SU-DHL-6 (cell line): Measurements from ENCODE around the gene EPN1.

Experiments
- H2AFZ ChIP-seq: fragments of 200-600 bp; sonication (generic); 2 replicates; pipeline ENCODE4 v1.6.1; 2014; ENCODE audit warnings: low read depth, mild to moderate bottlenecking, moderate library complexity, mixed read lengths, antibody characterized with exemption, low read length; ENCODE audit not compliant: severe bottlenecking
- H3F3A ChIP-seq: fragments of 200-600 bp; shearing (Covaris generic); 2 replicates; pipeline ENCODE4 v1.6.0; 2016; ENCODE audit warnings: antibody characterized with exemption, mild to moderate bottlenecking; ENCODE audit not compliant: insufficient read depth
- H3K27ac ChIP-seq: fragments of 200-600 bp; sonication (generic); 2 replicates; pipeline ENCODE4 v1.5.1; 2016; ENCODE audit warnings: low read depth, mild to moderate bottlenecking, low read length, moderate library complexity, mixed read lengths
- H3K27me3 ChIP-seq: fragments of 200-600 bp; sonication (generic), shearing (Covaris generic); 2 replicates; pipeline ENCODE4 v1.6.0; 2014; ENCODE audit warnings: mild to moderate bottlenecking, low read length
- H3K36me3 ChIP-seq: fragments of 200-600 bp; sonication (generic); 2 replicates; pipeline ENCODE4 v1.6.1; 2014; ENCODE audit warnings: mild to moderate bottlenecking, low read length, mixed read lengths
- H3K4me2 ChIP-seq: fragments of 300-600, 200-600 bp; shearing (Covaris generic), sonication (generic); 2 replicates; pipeline ENCODE4 v1.6.0; 2014; ENCODE audit warnings: low read length, low read depth, mild to moderate bottlenecking; ENCODE audit not compliant: poor library complexity, severe bottlenecking
- H3K4me3 ChIP-seq: fragments of 200-600 bp; sonication (generic); 2 replicates; pipeline ENCODE4 v1.5.1; 2014; ENCODE audit warnings: antibody characterized with exemption, low read length, mild to moderate bottlenecking, mixed read lengths; ENCODE audit not compliant: insufficient read depth, poor library complexity, severe bottlenecking
- H3K79me2 ChIP-seq: fragments of 200-600 bp; sonication (generic); 2 replicates; pipeline ENCODE4 v1.6.1; 2014; ENCODE audit warnings: mild to moderate bottlenecking, low read length, moderate library complexity; ENCODE audit not compliant: insufficient read depth
- H3K9ac ChIP-seq: fragments of 200-600 bp; sonication (generic); 2 replicates; pipeline ENCODE4 v1.7.0; 2014; ENCODE audit warnings: mild to moderate bottlenecking, low read length
- H3K9me2 ChIP-seq: fragments of 200-600 bp; sonication (generic); replicated peaks from 2 replicates; pipeline ENCODE4 v1.6.1; 2014; ENCODE audit warnings: low read length; ENCODE audit not compliant: insufficient read depth
- H3K9me3 ChIP-seq: fragments of 200-600 bp; sonication (generic); 2 replicates; pipeline ENCODE4 v1.6.1; 2014; ENCODE audit warnings: low read length, mixed read lengths; ENCODE audit not compliant: insufficient read depth
- H4K20me1 ChIP-seq: fragments of 200-600 bp; sonication (generic); 2 replicates; pipeline ENCODE4 v1.6.1; 2014; ENCODE audit warnings: low read depth, mild to moderate bottlenecking, antibody characterized with exemption, low read length, moderate library complexity, mixed read lengths
- CTCF ChIP-seq: fragments of 200-600 bp; sonication (generic); IDR thresholded peaks from one replicate; pipeline ENCODE4 v1.5.1; 2017; ENCODE audit warnings: antibody characterized with exemption, mild to moderate bottlenecking, low read length, moderate library complexity; ENCODE audit not compliant: insufficient read depth, poor library complexity, severe bottlenecking
- EZH2phosphoT487 ChIP-seq: fragments of 200-600 bp; sonication (generic), shearing (Covaris generic); conservative IDR thresholded peaks from 2 replicates; pipeline ENCODE4 v1.6.1; 2018; ENCODE audit warnings: mild to moderate bottlenecking, antibody characterized with exemption, low read length, moderate library complexity, mixed read lengths

The EPN1 gene

GRCh38 chr19:55633861-55634260 is 41.2 kb upstream of the EPN1 start:
- Histone ChIP-seq H3K9me2 (no peaks in the 10 kb centered on the region), H3K79me2 (peaks cover 26% of the 10 kb centered on the region), H4K20me1 (no peaks in the 10 kb centered on the region), H2AFZ (peak overlapping the region; percentile 22), H3K9me3 (no peaks in the 10 kb centered on the region), H3K27ac (no peak overlapping the region), H3F3A (peaks cover 4% of the 10 kb centered on the region), H3K36me3 (no peaks in the 10 kb centered on the region), H3K4me3 (peak overlapping the region; percentile 71), H3K4me2 (peak overlapping the region; percentile 93), H3K9ac (peak overlapping the region; percentile 95; the same call in 1 of the 2 replicates), H3K27me3 (no peaks in the 10 kb centered on the region)
- no peak for TF ChIP-seq EZH2phosphoT487
- TF ChIP-seq CTCF = no peak

GRCh38 chr19:55635334-55635717 is 39.7 kb upstream of the EPN1 start:
- no peak overlapping the region for H2AFZ ChIP-seq

GRCh38 chr19:55635856-55636440 is 39.1 kb upstream of the EPN1 start:
- Histone ChIP-seq H3K4me3 (peak overlapping the region; percentile 71), H3K9ac (peak overlapping the region; percentile 95), H3K9me2 (no peaks in the 10 kb centered on the region), H4K20me1 (no peaks in the 10 kb centered on the region), H3K27me3 (no peaks in the 10 kb centered on the region), H3K4me2 (peak overlapping the region; percentile 93), H3K79me2 (peaks cover 26% of the 10 kb centered on the region), H3K27ac (no peak overlapping the region), H2AFZ (no peak overlapping the region), H3F3A (peaks cover 15% of the 10 kb centered on the region), H3K36me3 (no peaks in the 10 kb centered on the region), H3K9me3 (no peaks in the 10 kb centered on the region)
- no peak for TF ChIP-seq EZH2phosphoT487
- TF ChIP-seq CTCF = no peak

More at GRCh38 chr19:55635334-55635717, 39.7 kb upstream of the EPN1 start:
- peaks cover 26% of the 10 kb centered on the region for H3K79me2 ChIP-seq
- peak overlapping the region; percentile 71 for H3K4me3 ChIP-seq
- H3K9ac ChIP-seq = peak overlapping the region; percentile 95
- TF ChIP-seq EZH2phosphoT487 (no peak), CTCF (no peak)
- H3K27ac ChIP-seq = peak overlapping the region; percentile 38
- peaks cover 11% of the 10 kb centered on the region for H3F3A ChIP-seq
- H3K27me3 ChIP-seq = no peaks in the 10 kb centered on the region
- no peaks in the 10 kb centered on the region for H3K9me2 ChIP-seq
- H3K9me3 ChIP-seq = no peaks in the 10 kb centered on the region
- no peaks in the 10 kb centered on the region for H4K20me1 ChIP-seq
- peak overlapping the region; percentile 93 for H3K4me2 ChIP-seq
- H3K36me3 ChIP-seq = no peaks in the 10 kb centered on the region
